Type B pancreatic cell (in vitro differentiated cells): ENCODE results near the gene MAP1A. TPM values are rescaled to one million over a fixed set of nuclear protein-coding genes. Genes with fewer than 3 reads are reported as not detected.
A peak's percentile ranks its signal among the peaks of the same experiment; 100 is the strongest.

Source experiments
- DNase-seq: peaks from one replicate; pipeline ENCODE4 v3.0.0; 2021; ENCODE audit warnings: mixed read lengths; ENCODE audit not compliant: unreplicated experiment; ENCODE audit errors: extremely low spot score
- H3K27ac Mint-ChIP-seq: 2 replicates; pipeline ENCODE4 v1.8.0; 2021; ENCODE audit warnings: mild to moderate bottlenecking, mixed read lengths
- H3K27me3 Mint-ChIP-seq: 2 replicates; pipeline ENCODE4 v1.8.0; 2021; ENCODE audit warnings: mixed read lengths
- H3K36me3 Mint-ChIP-seq: 2 replicates; pipeline ENCODE4 v1.8.0; 2021; ENCODE audit warnings: mixed read lengths
- H3K4me1 Mint-ChIP-seq: one replicate; pipeline ENCODE4 v1.8.0; 2021; ENCODE audit warnings: mixed read lengths; ENCODE audit not compliant: unreplicated experiment
- H3K4me3 Mint-ChIP-seq: 2 replicates; pipeline ENCODE4 v1.8.0; 2021; ENCODE audit warnings: mild to moderate bottlenecking, mixed read lengths
- H3K9me3 Mint-ChIP-seq: 2 replicates; pipeline ENCODE4 v1.8.0; 2021; ENCODE audit warnings: mixed read lengths
- total RNA-seq: library from RNA; stranded (reverse); gene quantifications from 2 replicates; pipeline ENCODE4 v1.2.1, GENCODE V29; 2021; ENCODE audit warnings: low replicate concordance
- TF ChIP-seq, protein P1 (sequence below): fragments of 200-600 bp; sonication (generic); conservative IDR thresholded peaks from 2 replicates; pipeline ENCODE4 v1.5.0; 2021; ENCODE audit warnings: antibody characterized with exemption, mild to moderate bottlenecking

The MAP1A gene
- total RNA-seq, 1 donor from 2014 or later: 18.2 TPM

DNA sequence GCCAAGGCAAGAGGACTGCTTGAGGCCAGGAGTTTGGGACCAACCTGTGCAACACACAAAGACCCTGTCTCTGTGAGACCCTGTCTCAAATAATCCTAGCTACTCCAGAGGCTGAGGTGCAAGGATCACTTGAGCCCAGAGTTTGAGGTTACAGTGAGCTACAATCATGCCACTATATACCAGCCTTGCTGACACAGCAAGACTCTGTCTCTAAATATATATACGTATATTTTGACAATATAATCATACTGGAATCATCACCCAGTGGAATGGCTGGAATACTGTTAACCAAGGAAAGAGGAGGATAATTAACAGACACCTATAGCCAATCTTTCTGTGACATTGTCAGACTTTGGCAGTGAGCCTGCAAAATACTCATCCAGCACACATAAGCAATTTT lies 9.0 kb upstream of the MAP1A start:
- no peaks in the 10 kb centered on the region for H3K9me3 Mint-ChIP-seq
- TF ChIP-seq, protein P1, sequence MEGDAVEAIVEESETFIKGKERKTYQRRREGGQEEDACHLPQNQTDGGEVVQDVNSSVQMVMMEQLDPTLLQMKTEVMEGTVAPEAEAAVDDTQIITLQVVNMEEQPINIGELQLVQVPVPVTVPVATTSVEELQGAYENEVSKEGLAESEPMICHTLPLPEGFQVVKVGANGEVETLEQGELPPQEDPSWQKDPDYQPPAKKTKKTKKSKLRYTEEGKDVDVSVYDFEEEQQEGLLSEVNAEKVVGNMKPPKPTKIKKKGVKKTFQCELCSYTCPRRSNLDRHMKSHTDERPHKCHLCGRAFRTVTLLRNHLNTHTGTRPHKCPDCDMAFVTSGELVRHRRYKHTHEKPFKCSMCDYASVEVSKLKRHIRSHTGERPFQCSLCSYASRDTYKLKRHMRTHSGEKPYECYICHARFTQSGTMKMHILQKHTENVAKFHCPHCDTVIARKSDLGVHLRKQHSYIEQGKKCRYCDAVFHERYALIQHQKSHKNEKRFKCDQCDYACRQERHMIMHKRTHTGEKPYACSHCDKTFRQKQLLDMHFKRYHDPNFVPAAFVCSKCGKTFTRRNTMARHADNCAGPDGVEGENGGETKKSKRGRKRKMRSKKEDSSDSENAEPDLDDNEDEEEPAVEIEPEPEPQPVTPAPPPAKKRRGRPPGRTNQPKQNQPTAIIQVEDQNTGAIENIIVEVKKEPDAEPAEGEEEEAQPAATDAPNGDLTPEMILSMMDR: no peak
- peaks cover 39% of the 10 kb centered on the region for H3K4me1 Mint-ChIP-seq
- H3K36me3 Mint-ChIP-seq: no peaks in the 10 kb centered on the region
- H3K27me3 Mint-ChIP-seq: peaks cover 6% of the 10 kb centered on the region
- H3K4me3 Mint-ChIP-seq: peak overlapping the region; percentile 74
- H3K27ac Mint-ChIP-seq: no peak overlapping the region
- DNase-seq: no peak

DNA sequence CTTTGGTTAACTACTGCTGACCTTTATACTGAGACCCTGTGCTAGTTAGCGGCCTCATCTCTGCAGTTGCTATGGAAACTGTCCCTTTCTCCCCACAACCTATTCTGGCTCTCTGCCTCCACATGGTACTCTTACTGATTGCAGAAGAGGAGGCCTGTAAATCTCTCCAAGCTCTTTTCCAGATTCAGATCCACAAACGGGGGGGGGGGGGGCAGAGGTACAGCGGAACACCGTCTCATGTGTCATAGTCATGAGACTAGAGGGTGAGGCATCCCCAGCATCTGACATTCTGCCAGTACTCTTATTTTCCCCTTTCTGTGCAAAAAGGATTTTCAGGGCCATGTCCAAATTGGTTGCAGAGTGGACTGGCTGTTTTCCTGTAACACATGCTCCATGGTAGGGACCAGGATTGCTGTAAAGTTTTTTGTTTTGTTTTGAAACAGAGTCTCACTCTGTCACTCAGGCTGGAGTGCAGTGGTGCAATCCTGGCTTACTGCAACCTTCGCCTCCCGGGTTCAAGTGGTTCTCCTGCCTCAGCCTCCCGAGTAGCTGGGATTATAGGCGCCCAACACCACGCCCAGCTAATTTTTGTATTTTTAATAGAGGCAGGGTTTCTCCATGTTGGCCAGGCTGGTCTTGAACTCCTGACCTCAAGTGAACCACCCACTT lies 8.3 kb upstream of the MAP1A start:
- peak overlapping the region; percentile 97 for H3K27ac Mint-ChIP-seq
- peak overlapping the region; percentile 96 for H3K4me3 Mint-ChIP-seq
- H3K36me3 Mint-ChIP-seq: no peaks in the 10 kb centered on the region
- no peaks in the 10 kb centered on the region for H3K9me3 Mint-ChIP-seq
- TF ChIP-seq, protein P1: no peak
- H3K4me1 Mint-ChIP-seq: peaks cover 44% of the 10 kb centered on the region
- no peak for DNase-seq
- H3K27me3 Mint-ChIP-seq: peaks cover 6% of the 10 kb centered on the region

DNA sequence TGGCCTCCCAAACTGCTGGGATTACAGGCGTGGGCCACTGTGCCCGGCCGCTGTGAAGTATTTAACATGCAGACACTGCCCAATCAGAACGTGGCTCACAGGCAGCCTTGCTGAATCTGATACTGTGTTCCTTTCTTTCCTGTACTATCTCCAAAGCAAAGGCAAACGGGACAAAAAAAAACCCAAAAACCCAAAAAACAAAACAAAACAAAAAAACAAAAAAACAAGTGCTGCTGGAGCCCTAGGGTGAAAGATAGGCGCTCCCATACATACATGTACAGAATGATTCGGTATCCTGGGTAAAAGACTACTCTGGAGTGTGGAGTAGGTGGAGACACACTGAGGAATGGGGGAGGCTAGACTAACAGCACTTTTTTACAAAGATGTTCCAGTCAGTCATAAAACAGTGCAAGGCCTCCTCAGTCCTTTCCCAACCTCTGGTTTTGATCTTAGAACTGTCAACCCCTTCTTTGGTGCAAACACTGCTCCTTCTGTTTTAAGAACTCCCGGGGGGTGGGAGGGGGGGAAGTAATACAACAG lies 7.7 kb upstream of the MAP1A start:
- Mint-ChIP-seq H3K4me3 (peak overlapping the region; percentile 96), H3K27me3 (peaks cover 6% of the 10 kb centered on the region), H3K36me3 (no peaks in the 10 kb centered on the region), H3K27ac (peak overlapping the region; percentile 97), H3K4me1 (peaks cover 49% of the 10 kb centered on the region), H3K9me3 (no peaks in the 10 kb centered on the region)
- DNase-seq: no peak
- TF ChIP-seq, protein P1: no peak

DNA sequence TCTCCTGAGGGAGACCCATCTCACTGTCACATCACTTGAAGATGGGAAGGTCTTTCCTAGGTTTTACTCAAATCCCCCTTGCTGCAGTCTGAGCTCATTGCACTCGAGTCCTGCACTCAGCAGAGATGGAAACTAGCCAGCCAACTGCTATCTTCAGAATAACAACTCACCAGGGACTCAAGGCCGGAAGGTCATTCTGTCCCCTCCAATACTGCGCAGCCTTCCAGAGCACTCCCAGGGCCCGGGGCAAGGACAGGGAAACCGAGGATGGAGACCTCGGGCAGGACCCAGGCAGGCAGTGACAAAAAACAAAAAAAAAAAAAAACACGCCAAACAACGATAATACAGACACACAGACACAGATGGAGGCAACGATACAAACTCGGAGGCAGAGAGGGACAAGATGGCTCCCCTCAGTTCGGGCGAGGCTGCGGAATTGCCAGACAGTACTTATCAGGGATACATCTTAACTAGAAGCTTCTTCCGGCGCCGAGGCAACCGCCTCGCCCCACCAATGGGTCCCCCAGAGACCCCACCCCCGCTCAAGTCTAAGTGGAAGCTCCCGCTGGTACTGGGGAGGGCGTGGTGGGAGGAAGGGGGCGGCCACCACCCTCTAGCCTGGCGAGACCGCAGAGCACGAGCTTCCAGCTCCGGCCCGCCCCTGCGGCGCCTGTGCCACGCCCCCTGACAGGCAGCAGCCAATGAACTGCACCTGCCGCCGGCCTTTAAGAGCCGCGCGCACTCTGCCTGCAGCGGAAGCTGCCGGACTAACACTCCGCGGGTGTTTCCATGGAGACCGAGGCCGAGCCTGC lies 7.0 kb upstream of the MAP1A start:
- TF ChIP-seq, protein P1: peak; percentile 69

DNA sequence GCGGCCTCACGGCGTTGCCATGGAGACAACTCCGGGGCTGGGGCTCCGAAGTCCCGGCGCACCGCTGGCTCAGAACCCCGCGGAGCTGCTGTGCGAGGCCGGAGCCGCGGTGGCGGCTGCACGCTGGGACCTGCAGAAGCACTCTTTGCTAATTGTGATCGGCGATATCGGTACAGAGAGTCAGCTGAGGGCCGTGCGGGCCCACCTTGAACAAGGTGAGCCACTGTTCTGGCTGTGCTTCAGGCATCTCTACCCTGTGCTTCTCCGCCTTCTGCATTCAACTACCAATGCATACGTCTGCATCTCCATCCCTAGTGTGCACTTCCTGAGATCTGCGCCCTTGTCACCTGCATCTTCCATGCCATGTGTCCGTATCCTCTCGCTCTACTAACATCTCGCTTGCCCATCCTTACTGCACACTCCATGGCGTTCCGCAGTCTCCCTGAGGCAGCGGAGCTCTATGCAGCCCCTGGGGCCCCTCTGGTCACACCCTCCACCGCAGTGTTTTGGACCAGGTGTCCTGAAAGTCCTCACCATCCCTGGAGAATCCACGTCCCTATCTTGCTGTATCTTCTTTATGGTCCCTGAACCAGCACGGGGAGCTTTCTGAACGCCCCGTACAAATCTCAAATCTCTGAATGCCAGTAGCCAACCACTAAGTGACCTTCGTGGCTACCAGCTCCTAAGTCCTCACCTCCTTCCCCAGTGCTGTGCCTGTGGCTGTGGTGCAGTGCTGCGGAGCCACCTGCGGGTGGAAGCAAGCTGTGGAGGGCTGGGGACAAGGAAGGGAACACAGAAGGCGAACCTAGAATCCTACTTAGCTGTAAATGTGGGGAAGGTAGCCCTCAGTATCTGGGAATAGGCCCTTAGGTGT lies 6.2 kb upstream of the MAP1A start:
- TF ChIP-seq, protein P1: peak; percentile 38
- Mint-ChIP-seq H3K4me3 (peak overlapping the region; percentile 96), H3K4me1 (peaks cover 51% of the 10 kb centered on the region), H3K36me3 (no peaks in the 10 kb centered on the region), H3K27ac (peak overlapping the region; percentile 77), H3K9me3 (no peaks in the 10 kb centered on the region), H3K27me3 (peaks cover 6% of the 10 kb centered on the region)
- no peak for DNase-seq

More for the DNA sequence above, 7.0 kb upstream of the MAP1A start:
- Mint-ChIP-seq H3K27me3 (peaks cover 6% of the 10 kb centered on the region), H3K9me3 (no peaks in the 10 kb centered on the region), H3K4me3 (peak overlapping the region; percentile 96), H3K27ac (peak overlapping the region; percentile 97), H3K36me3 (no peaks in the 10 kb centered on the region), H3K4me1 (peaks cover 51% of the 10 kb centered on the region)
- DNase-seq: peak; percentile 98
